GM15510 (cell line): ENCODE results near the gene TMEM37.

Experiments
- POLR2A ChIP-seq: IDR thresholded peaks from 3 replicates; pipeline ENCODE4 v1.6.1; 2011; ENCODE audit warnings: borderline replicate concordance; ENCODE audit not compliant: insufficient read length; ENCODE audit errors: extremely low read depth

Gene TMEM37

GRCh38 chr2:119451336-119452050 is 19.8 kb downstream of the TMEM37 start:
- no peak for TF ChIP-seq POLR2A

- TF ChIP-seq POLR2A, result no peak
These were observed 22.4 kb downstream of the TMEM37 start for GRCh38 chr2:119453972-119454593.

GRCh38 chr2:119455066-119455718 is 23.5 kb downstream of the TMEM37 start:
- no peak for TF ChIP-seq POLR2A

- TF ChIP-seq POLR2A, result no peak
These were observed 28.4 kb downstream of the TMEM37 start for GRCh38 chr2:119460076-119460475.

- TF ChIP-seq POLR2A, result no peak
These were observed 30.2 kb downstream of the TMEM37 start for GRCh38 chr2:119461811-119462210.

- TF ChIP-seq POLR2A, result no peak
These were observed 30.9 kb downstream of the TMEM37 start for GRCh38 chr2:119462574-119462973.

- no peak for TF ChIP-seq POLR2A
These were observed 31.5 kb downstream of the TMEM37 start for GRCh38 chr2:119463136-119463535.

GRCh38 chr2:119463990-119464389 is 32.3 kb downstream of the TMEM37 start:
- no peak for TF ChIP-seq POLR2A

- no peak for TF ChIP-seq POLR2A
These were observed 33.3 kb downstream of the TMEM37 start for GRCh38 chr2:119464981-119465380.

- no peak for TF ChIP-seq POLR2A
These were observed 34.0 kb downstream of the TMEM37 start for GRCh38 chr2:119465687-119466086.

- no peak for TF ChIP-seq POLR2A
These were observed 34.7 kb downstream of the TMEM37 start for GRCh38 chr2:119466373-119466772.

GRCh38 chr2:119468154-119468955 is 36.7 kb downstream of the TMEM37 start:
- no peak for TF ChIP-seq POLR2A

- no peak for TF ChIP-seq POLR2A
These were observed 37.5 kb downstream of the TMEM37 start for GRCh38 chr2:119469131-119469530.

- no peak for TF ChIP-seq POLR2A
These were observed 38.1 kb downstream of the TMEM37 start for GRCh38 chr2:119469661-119470297.
